ENCODE results near the gene HOXA9. TPM values are rescaled to one million over a fixed set of nuclear protein-coding genes. Genes with fewer than 3 reads are reported as not detected.

The HOXA9 gene
- total and polyA plus RNA-seq, 4 donors = 1.5 to 20.4 (median 6.2) TPM

DNA sequence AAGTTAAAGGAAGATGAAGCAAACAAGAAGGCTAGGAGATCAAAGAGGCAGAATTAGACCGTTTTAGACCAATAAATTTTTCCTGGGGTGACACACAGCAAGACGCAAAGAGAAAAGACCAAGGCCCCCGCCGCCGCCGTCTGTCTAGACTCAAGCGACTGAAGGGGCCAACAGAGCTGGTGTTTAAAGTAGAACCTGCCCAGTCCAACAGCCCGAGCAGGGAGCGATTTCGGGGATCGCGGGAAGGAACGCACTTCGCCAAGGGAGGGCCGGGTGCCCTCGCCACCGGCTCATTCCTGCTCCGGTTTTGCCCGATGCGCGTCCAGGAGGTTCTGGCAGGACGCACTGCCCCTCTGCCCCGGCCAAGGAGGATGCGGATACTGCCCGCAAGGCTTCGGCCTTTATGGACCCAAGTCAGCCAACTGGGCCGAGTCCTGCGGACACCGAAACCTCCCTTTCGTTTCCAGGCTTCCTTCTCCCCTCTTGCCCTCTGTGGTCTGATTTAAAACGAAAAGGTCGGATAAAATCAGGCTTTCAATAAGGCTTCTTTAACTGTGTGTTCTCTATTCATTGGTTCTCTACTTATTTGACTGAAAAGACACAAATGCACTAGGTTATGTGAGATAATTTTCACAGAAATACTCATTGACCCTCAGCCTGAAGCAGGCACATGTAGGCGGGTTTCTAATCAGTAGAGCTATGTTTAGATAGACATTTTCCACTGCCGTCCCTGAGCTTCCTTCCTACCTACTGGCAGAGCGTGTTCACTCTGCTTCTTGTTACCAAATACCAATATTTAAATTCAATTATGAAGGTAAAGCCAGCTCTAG lies 6.7 kb downstream of the HOXA9 start:
- WGBS (ENCODE audit: insufficient coverage) = 25% methylated on average over 28 of the region's 35 CpGs
- Histone ChIP-seq H3K9me3 (ENCODE audit: control insufficient read depth, insufficient read depth, low read length) (no peaks in the 10 kb centered on the region), H3K36me3 (ENCODE audit: control insufficient read depth, insufficient read depth, low read length) (peaks cover 21% of the 10 kb centered on the region), H3K27ac (ENCODE audit: low read depth, low read length) (peak overlapping the region; percentile 99), H3K4me3 (ENCODE audit: low read depth, low read length) (peak overlapping the region; percentile 74), H3K27me3 (ENCODE audit: control insufficient read depth, insufficient read depth, low read length) (peaks cover 15% of the 10 kb centered on the region), H3K4me1 (ENCODE audit: control insufficient read depth, insufficient read depth, low read length) (peaks cover 67% of the 10 kb centered on the region)
- DNase-seq (ENCODE audit: low read depth in 4 of 6, low spot score in 6 of 6) = peak in 1 of 6 donors; percentile 72

DNA sequence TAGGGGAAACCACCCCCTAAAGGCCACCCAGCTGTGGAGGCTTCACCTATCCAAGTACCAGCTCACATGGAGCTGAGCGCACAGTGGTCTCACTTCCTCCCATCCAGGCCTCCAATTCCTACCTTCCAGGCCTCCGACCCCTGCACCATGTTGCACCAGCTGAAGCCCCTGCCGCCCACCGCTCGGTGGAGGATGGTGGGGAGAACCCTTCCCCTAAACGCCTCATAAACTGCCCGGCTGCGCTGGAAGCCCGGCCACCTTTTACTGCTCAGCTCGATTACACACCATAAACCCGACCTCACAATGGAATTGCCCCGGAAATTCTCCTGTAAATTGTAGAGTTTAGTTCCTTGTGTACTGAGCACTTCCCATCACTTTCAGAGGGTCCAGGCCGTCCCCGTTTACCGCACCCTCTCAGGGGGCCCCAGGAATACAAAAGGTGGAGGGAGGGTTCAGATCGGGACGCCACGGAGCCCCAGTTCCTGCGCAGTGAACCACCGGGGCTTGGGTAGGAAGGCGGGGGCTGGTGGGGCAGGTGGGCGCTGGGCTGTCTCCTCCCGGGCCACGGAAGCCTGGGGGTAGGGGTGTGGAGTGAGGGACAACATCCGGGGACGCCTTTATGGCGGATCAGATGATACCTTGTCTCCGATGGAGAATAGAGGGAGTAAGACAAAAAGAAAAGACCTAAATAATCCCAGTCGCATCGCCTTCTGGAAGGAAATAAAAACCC lies 7.5 kb downstream of the HOXA9 start:
- peak overlapping the region; percentile 99 for H3K27ac ChIP-seq (ENCODE audit: low read depth, low read length)
- DNase-seq (ENCODE audit: low read depth in 4 of 6, low spot score in 6 of 6) = peak in 1 of 6 donors; percentile 54
- H3K36me3 ChIP-seq (ENCODE audit: control insufficient read depth, insufficient read depth, low read length) = peaks cover 17% of the 10 kb centered on the region
- no peaks in the 10 kb centered on the region for H3K9me3 ChIP-seq (ENCODE audit: control insufficient read depth, insufficient read depth, low read length)
- 31% methylated on average over 13 of the region's 30 CpGs for WGBS (ENCODE audit: insufficient coverage)
- peaks cover 74% of the 10 kb centered on the region for H3K4me1 ChIP-seq (ENCODE audit: control insufficient read depth, insufficient read depth, low read length)
- H3K4me3 ChIP-seq (ENCODE audit: low read depth, low read length) = peak overlapping the region; percentile 74
- peaks cover 11% of the 10 kb centered on the region for H3K27me3 ChIP-seq (ENCODE audit: control insufficient read depth, insufficient read depth, low read length)

DNA sequence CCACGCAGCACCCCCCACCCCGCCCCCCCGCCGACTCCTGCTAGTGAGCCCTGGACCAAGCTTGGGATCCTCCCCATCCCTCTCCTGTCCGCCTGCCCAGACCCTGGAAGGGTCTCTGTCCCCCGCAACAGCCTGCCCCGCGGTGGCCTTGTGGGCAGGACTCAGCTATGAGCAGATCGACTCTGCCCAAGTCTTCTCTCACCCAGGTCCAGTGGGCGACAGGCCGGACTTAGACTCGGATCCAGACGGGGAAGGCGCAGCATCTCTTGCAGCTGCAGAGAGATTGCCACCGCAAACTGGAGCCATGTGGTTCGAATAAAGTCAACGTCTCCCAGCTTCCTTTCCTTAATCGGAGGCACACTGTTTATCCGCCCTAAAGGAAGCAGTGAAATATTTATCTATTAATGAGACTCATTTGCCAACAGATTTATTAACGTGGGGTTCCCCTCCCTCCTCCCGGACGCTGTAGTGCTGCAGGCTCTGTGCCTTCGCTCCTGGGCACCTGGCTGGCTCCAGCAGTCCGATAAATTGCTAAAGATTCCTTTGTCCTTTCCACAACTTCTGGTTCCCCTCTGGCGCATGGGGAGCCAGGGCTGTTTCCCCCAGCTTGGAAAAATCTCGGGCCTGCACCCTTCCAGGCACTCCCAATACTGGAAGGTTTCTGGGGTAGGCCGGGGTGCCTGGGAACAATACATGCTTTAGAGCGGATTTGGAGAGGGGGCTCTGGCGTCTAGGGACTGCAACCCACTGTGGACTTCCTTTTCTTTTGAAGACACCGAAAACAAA lies 8.2 kb downstream of the HOXA9 start:
- Histone ChIP-seq H3K9me3 (ENCODE audit: control insufficient read depth, insufficient read depth, low read length) (no peaks in the 10 kb centered on the region), H3K4me1 (ENCODE audit: control insufficient read depth, insufficient read depth, low read length) (peaks cover 80% of the 10 kb centered on the region), H3K36me3 (ENCODE audit: control insufficient read depth, insufficient read depth, low read length) (peaks cover 17% of the 10 kb centered on the region), H3K27me3 (ENCODE audit: control insufficient read depth, insufficient read depth, low read length) (peaks cover 11% of the 10 kb centered on the region), H3K27ac (ENCODE audit: low read depth, low read length) (peak overlapping the region; percentile 99), H3K4me3 (ENCODE audit: low read depth, low read length) (peak overlapping the region; percentile 74)
- WGBS (ENCODE audit: insufficient coverage) = 11% methylated on average over 17 of the region's 30 CpGs
- DNase-seq (ENCODE audit: low read depth in 4 of 6, low spot score in 6 of 6) = peak in 1 of 6 donors; percentile 78

DNA sequence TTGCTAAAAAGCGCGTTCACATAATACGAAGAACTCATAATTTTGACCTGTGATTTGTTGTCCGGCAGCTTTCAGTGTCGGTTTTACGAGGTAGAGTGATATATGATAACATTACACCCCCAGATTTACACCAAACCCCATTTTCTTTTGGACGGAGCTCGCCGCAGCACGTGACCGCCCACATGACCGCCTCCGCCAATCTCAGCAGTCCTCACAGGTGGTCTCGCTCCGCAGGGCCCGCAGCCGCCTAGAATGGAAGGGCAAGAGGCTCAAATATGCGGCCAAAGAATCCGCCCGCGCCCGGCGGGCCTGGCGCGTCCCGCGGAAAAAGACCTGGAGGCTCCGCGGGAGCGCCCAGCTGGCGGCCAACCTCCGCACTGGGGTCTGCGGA lies 8.8 kb downstream of the HOXA9 start, which contains the start of gene HOXA7:
Gene HOXA7, minus strand, starts transcription at position 168 of the 391 bp plus-strand sequence. Its CDS starts 130 bp downstream, at position 38.
- Histone ChIP-seq H3K36me3 (ENCODE audit: control insufficient read depth, insufficient read depth, low read length) (peaks cover 12% of the 10 kb centered on the region), H3K27me3 (ENCODE audit: control insufficient read depth, insufficient read depth, low read length) (peaks cover 11% of the 10 kb centered on the region), H3K9me3 (ENCODE audit: control insufficient read depth, insufficient read depth, low read length) (no peaks in the 10 kb centered on the region), H3K27ac (ENCODE audit: low read depth, low read length) (peak within 1 kb of the TSS; percentile 99), H3K4me3 (ENCODE audit: low read depth, low read length) (peak within 1 kb of the TSS; percentile 74), H3K4me1 (ENCODE audit: control insufficient read depth, insufficient read depth, low read length) (peaks cover 80% of the 10 kb centered on the region)
- DNase-seq (ENCODE audit: low read depth in 4 of 6, low spot score in 6 of 6) = peak in 4 of 6 donors; percentile 81 to 97 (median 91)
- 0% methylated on average over 27 of the region's 33 CpGs for WGBS (ENCODE audit: insufficient coverage)

DNA sequence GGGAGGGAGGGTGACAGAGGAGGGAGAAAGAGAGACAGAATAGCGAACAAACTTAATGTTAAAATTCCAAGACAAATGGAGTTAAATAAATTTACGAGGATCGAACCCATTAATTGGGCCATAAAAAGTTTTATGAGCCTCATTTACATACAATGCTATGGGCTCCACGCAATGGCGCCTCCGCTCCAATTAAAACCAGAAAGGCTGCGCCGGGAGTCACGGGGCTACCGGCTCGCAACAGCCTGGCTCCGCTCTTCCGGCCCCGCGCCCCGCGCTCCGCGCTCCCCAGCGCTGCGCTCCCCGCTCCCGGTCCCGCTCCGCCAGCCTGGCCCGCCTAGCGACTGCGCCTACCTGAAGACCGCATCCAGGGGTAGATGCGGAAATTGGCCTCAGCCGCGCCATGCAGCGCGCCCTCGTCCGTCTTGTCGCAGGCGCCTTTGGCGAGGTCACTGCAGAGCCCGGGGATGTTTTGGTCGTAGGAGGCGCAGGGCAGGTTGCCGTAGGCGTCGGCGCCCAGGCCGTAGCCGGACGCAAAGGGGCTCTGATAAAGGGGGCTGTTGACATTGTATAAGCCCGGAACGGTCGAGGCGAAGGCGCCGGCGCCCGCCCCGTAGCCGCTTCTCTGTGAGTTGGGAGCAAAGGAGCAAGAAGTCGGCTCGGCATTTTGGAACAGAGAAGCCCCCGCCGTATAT lies 9.4 kb downstream of the HOXA9 start:
- DNase-seq (ENCODE audit: low read depth in 4 of 6, low spot score in 6 of 6) = peak in 1 of 6 donors; percentile 78
- H3K4me3 ChIP-seq (ENCODE audit: low read depth, low read length) = peak overlapping the region; percentile 74
- H3K9me3 ChIP-seq (ENCODE audit: control insufficient read depth, insufficient read depth, low read length) = no peaks in the 10 kb centered on the region
- H3K27ac ChIP-seq (ENCODE audit: low read depth, low read length) = peak overlapping the region; percentile 99
- under 1% methylated on average over 60 of the region's 63 CpGs for WGBS (ENCODE audit: insufficient coverage)
- peaks cover 82% of the 10 kb centered on the region for H3K4me1 ChIP-seq (ENCODE audit: control insufficient read depth, insufficient read depth, low read length)
- H3K36me3 ChIP-seq (ENCODE audit: control insufficient read depth, insufficient read depth, low read length) = peaks cover 12% of the 10 kb centered on the region
- H3K27me3 ChIP-seq (ENCODE audit: control insufficient read depth, insufficient read depth, low read length) = peaks cover 11% of the 10 kb centered on the region

DNA sequence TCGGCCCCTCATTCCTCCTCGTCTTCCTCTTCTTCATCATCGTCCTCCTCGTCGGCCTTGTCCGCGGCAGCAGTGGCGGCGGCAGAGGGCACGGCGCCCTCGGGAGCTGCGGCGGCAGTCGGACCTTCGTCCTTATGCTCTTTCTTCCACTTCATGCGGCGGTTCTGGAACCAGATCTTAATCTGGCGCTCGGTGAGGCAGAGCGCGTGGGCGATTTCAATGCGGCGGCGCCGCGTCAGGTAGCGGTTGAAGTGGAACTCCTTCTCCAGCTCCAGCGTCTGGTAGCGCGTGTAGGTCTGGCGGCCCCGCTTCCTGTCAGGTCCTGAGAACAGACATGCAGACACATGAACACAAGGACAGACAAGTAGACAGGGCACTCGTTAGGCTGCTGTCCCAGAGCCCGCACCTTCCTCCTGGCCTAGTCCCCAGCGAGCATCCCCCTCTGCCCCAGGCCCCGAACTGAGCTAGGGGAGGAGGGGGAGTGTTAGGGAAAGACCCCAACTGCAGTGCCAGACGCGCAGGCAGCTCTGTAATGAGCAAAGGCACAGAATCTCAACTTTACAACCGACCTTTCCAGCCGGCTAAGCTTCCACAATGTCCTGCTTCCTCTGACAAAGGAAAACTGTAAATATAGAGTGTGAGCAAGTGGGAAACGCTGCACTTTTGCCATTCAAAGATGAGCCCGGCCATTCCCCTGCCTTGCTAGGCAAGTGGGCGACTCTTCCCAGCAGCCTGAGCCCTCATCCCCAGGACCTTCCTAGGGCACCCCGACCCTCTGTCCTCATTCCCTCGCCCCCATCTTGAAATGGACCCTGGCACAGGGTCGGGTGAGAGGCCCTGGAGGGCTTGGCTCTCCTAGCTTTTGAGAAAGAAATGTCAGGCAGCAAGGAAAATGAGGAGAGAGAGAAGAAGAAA lies 10.2 kb downstream of the HOXA9 start:
- DNase-seq (ENCODE audit: low read depth in 4 of 6, low spot score in 6 of 6) = peak in 1 of 6 donors; percentile 70
- peaks cover 11% of the 10 kb centered on the region for H3K27me3 ChIP-seq (ENCODE audit: control insufficient read depth, insufficient read depth, low read length)
- peak overlapping the region; percentile 99 for H3K27ac ChIP-seq (ENCODE audit: low read depth, low read length)
- H3K4me3 ChIP-seq (ENCODE audit: low read depth, low read length) = peak overlapping the region; percentile 74
- 11% methylated on average over 39 of the region's 48 CpGs for WGBS (ENCODE audit: insufficient coverage)
- peaks cover 80% of the 10 kb centered on the region for H3K4me1 ChIP-seq (ENCODE audit: control insufficient read depth, insufficient read depth, low read length)
- peaks cover 12% of the 10 kb centered on the region for H3K36me3 ChIP-seq (ENCODE audit: control insufficient read depth, insufficient read depth, low read length)
- H3K9me3 ChIP-seq (ENCODE audit: control insufficient read depth, insufficient read depth, low read length) = no peaks in the 10 kb centered on the region

DNA sequence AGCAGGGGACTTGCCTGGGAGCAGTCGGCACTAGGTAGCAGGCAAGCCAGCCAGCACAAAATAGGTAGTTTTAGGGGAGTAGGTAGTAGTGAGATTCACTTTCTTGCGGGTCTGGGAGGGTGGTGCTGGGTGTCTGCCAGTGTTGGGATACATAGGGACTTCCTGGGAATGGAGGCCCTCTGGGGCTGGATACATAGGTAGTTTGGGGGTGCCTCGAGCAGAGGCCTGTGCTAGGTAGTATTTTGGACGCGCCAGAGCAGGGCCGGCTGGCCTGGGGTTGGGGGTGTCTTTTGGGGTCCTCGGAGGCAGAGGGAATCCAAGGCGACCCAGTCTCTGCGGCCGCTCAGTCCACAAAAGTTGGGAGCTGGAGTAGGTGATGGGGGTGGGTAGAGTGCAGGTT lies 11.0 kb downstream of the HOXA9 start:
- Histone ChIP-seq H3K4me1 (ENCODE audit: control insufficient read depth, insufficient read depth, low read length) (peaks cover 76% of the 10 kb centered on the region), H3K27me3 (ENCODE audit: control insufficient read depth, insufficient read depth, low read length) (peaks cover 8% of the 10 kb centered on the region), H3K36me3 (ENCODE audit: control insufficient read depth, insufficient read depth, low read length) (peaks cover 12% of the 10 kb centered on the region), H3K27ac (ENCODE audit: low read depth, low read length) (peak overlapping the region; percentile 99), H3K4me3 (ENCODE audit: low read depth, low read length) (peak overlapping the region; percentile 74), H3K9me3 (ENCODE audit: control insufficient read depth, insufficient read depth, low read length) (no peaks in the 10 kb centered on the region)
- WGBS (ENCODE audit: insufficient coverage) = 40% methylated on average over 8 of the region's 10 CpGs
- no peak for DNase-seq (ENCODE audit: low read depth in 4 of 6, low spot score in 6 of 6)

DNA sequence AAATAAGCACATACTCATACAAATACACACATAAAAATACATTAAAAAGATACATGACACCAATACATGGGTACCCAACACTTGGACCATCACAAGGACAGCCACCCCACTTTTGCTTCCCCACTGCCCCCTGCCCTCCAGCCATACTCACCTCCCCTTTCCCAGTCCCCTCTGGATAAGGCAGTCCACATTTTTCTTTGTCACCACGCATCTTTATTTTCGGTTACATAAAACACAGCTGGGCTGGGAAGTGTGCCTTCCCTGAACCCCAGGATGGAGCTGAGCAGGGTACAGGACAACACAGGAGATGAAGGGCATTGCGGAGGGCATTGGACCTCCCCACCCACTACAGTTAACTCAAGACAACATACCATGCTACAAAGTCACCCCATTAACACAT lies 11.8 kb downstream of the HOXA9 start:
- peaks cover 5% of the 10 kb centered on the region for H3K27me3 ChIP-seq (ENCODE audit: control insufficient read depth, insufficient read depth, low read length)
- H3K4me1 ChIP-seq (ENCODE audit: control insufficient read depth, insufficient read depth, low read length) = peaks cover 76% of the 10 kb centered on the region
- H3K27ac ChIP-seq (ENCODE audit: low read depth, low read length) = peak overlapping the region; percentile 99
- DNase-seq (ENCODE audit: low read depth in 4 of 6, low spot score in 6 of 6) = no peak
- WGBS (ENCODE audit: insufficient coverage) = 43% methylated on average over 3 of the region's 3 CpGs
- peaks cover 14% of the 10 kb centered on the region for H3K36me3 ChIP-seq (ENCODE audit: control insufficient read depth, insufficient read depth, low read length)
- no peaks in the 10 kb centered on the region for H3K9me3 ChIP-seq (ENCODE audit: control insufficient read depth, insufficient read depth, low read length)
- H3K4me3 ChIP-seq (ENCODE audit: low read depth, low read length) = peak overlapping the region; percentile 91

Data from spinal cord (tissue), 10 donors.